Endothelial cell of umbilical vein (primary cell): Measurements from ENCODE around the gene KAZALD1.

Source experiments
- EZH2 ChIP-seq: IDR thresholded peaks from 2 replicates; pipeline ENCODE4 v1.6.1; 2012; ENCODE audit warnings: borderline replicate concordance, low read depth, mild to moderate bottlenecking, moderate library complexity, low read length, inconsistent platforms; ENCODE audit not compliant: severe bottlenecking
- MAX ChIP-seq: IDR thresholded peaks from 2 replicates; pipeline ENCODE4 v1.6.1; 2011; ENCODE audit not compliant: insufficient read depth, insufficient read length
- POLR2A ChIP-seq: IDR thresholded peaks from 2 replicates; pipeline ENCODE4 v1.6.1; 2012; ENCODE audit warnings: low read depth, mild to moderate bottlenecking, control low read depth, low read length
- TF ChIP-seq, protein P1 (sequence below), 2 donors: IDR thresholded peaks; 1 replicate in 1 of 2; 2 replicates in 1 of 2; pipeline ENCODE4 v1.5.1; 2011; ENCODE audit warnings: low read length in 2 of 2, mild to moderate bottlenecking in 2 of 2, moderate library complexity in 2 of 2, control low read depth in 1 of 2, inconsistent platforms in 1 of 2, low read depth in 1 of 2; ENCODE audit not compliant: insufficient read depth in 1 of 2; ENCODE audit errors: extremely low read depth in 1 of 2

DNA sequence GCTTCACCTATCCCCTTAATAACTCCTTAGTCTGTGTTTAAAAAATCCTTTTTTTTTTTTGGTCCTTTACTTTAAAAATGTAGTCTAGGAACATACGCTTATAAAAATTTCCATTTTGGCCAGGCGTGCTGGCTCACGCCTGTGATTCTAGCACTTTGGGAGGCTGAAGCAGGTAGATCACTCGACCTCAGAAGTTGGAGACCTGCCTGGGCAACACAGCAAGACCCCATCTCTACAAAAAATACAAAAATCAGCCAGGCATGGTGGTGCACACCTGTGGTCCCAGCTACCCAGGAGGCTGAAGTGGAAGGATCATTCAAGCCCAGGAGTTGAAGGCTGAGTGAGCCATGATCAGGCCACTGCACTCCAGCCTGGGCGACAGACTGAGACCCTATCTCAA, 14.8 kb downstream of the KAZALD1 start:
- TF ChIP-seq, protein P1, sequence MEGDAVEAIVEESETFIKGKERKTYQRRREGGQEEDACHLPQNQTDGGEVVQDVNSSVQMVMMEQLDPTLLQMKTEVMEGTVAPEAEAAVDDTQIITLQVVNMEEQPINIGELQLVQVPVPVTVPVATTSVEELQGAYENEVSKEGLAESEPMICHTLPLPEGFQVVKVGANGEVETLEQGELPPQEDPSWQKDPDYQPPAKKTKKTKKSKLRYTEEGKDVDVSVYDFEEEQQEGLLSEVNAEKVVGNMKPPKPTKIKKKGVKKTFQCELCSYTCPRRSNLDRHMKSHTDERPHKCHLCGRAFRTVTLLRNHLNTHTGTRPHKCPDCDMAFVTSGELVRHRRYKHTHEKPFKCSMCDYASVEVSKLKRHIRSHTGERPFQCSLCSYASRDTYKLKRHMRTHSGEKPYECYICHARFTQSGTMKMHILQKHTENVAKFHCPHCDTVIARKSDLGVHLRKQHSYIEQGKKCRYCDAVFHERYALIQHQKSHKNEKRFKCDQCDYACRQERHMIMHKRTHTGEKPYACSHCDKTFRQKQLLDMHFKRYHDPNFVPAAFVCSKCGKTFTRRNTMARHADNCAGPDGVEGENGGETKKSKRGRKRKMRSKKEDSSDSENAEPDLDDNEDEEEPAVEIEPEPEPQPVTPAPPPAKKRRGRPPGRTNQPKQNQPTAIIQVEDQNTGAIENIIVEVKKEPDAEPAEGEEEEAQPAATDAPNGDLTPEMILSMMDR (IDR thresholded peaks at IDR 0.05; ENCODE audit: extremely low read depth in 1 of 2, insufficient read depth in 1 of 2, low read depth in 1 of 2, low read length in 2 of 2) = no peak
- TF ChIP-seq EZH2 (no peak), MAX (no peak), POLR2A (no peak)
